ENCODE measurements around the gene MYOZ3. TPM values are rescaled to one million over a fixed set of nuclear protein-coding genes. Genes with fewer than 3 reads are reported as not detected.

Gene MYOZ3
- polyA plus RNA-seq, 1 of the 3 experiments (the other 2 are of a cell fraction) = 0.26 TPM

GRCh38 chr5:150631326-150631701 lies 29.7 kb upstream of the MYOZ3 start:
- H3K4me3 ChIP-seq (ENCODE audit: low read depth in 2 of 2, low read length in 1 of 2) = no peak overlapping the region
- DNase-seq = no peak
- H3K27me3 ChIP-seq (ENCODE audit: insufficient read depth) = no peaks in the 10 kb centered on the region
- no peaks in the 10 kb centered on the region for H3K79me2 ChIP-seq (ENCODE audit: insufficient read depth)
- H4K20me1 ChIP-seq (ENCODE audit: insufficient read depth) = no peaks in the 10 kb centered on the region
- peak overlapping the region in 1 of 2 experiments; percentile 17; a peak in 1 of 4 replicates for H3K27ac ChIP-seq (ENCODE audit: low read depth in 2 of 2, low read length in 1 of 2)
- peaks cover 6 to 41% of the 10 kb centered on the region in 2 experiments; a peak in 3 of 4 replicates for H3K4me1 ChIP-seq (ENCODE audit: control insufficient read depth in 1 of 2, insufficient read depth in 2 of 2, low read depth in 1 of 2, low read length in 1 of 2)
- no peak overlapping the region for H3K9ac ChIP-seq
- no peaks in the 10 kb centered on the region for H3K9me2 ChIP-seq
- H3K4me2 ChIP-seq = no peak overlapping the region
- ChIA-PET CTCF (interaction anchor here (0.6 to 1.7 kb wide), 5 partner anchors 10 to 71 kb away, joined by 3 to 9 read pairs (median 4); partner anchors contain the start of gene SYNPO), POLR2A (interaction anchor here (1.0 to 1.4 kb wide), 2 partner anchors 12 to 22 kb away, joined by 3 to 5 read pairs; no protein-coding TSS in a partner anchor)
- no peak for TF ChIP-seq GABPA (IDR thresholded peaks at IDR 0.05; ENCODE audit: low read depth)
- no peak for TF ChIP-seq ZBTB33 (IDR thresholded peaks at IDR 0.05; ENCODE audit: borderline replicate concordance, low read depth)
- TF ChIP-seq GATA2 (CRISPR knock-in tag; IDR thresholded peaks at IDR 0.05) = no peak
- TF ChIP-seq RFX5 (IDR thresholded peaks at IDR 0.05; ENCODE audit: low read length) = no peak
- TF ChIP-seq EP300 (IDR thresholded peaks at IDR 0.05; ENCODE audit: borderline replicate concordance in 1 of 2, low read depth in 1 of 2, low read length in 1 of 2) = no peak
- TF ChIP-seq CTCF (IDR thresholded peaks at IDR 0.05) = no peak
- TF ChIP-seq MEF2A (IDR thresholded peaks at IDR 0.05; ENCODE audit: borderline replicate concordance, low read depth) = no peak
- no peak for TF ChIP-seq FOSL2 (IDR thresholded peaks at IDR 0.05; ENCODE audit: borderline replicate concordance, low read depth)
- no peak for TF ChIP-seq FOXM1 (IDR thresholded peaks at IDR 0.05; ENCODE audit: low read depth)
- H3K9me3 ChIP-seq = no peaks in the 10 kb centered on the region
- peaks cover 6% of the 10 kb centered on the region for H3F3A ChIP-seq (replicated peaks; ENCODE audit: insufficient read depth)
- WGBS (ENCODE audit: low lambda C conversion rate) = 98% methylated on average over 6 of the region's 6 CpGs
- no peak overlapping the region for H2AFZ ChIP-seq (ENCODE audit: low read depth)
- no peaks in the 10 kb centered on the region for H3K36me3 ChIP-seq (replicated peaks in 1 of 2; ENCODE audit: control insufficient read depth in 1 of 2, insufficient read depth in 2 of 2, low read length in 1 of 2)

- no peaks in the 10 kb centered on the region for H3K9me3 ChIP-seq
- ChIA-PET CTCF (interaction anchor here (1.3 to 1.7 kb wide), 4 partner anchors 9 to 70 kb away, joined by 4 to 9 read pairs (median 5); partner anchors contain the start of gene SYNPO), POLR2A (no interaction called here)
- WGBS (ENCODE audit: low lambda C conversion rate) = 61% methylated on average over 10 of the region's 10 CpGs
- H3K79me2 ChIP-seq (ENCODE audit: insufficient read depth) = no peaks in the 10 kb centered on the region
- DNase-seq = no peak
- no peaks in the 10 kb centered on the region for H3K27me3 ChIP-seq (ENCODE audit: insufficient read depth)
- H3K27ac ChIP-seq (ENCODE audit: low read depth in 2 of 2, low read length in 1 of 2) = no peak overlapping the region
- H3K9ac ChIP-seq = no peak overlapping the region
- peaks cover 19 to 43% of the 10 kb centered on the region in 2 experiments for H3K4me1 ChIP-seq (ENCODE audit: control insufficient read depth in 1 of 2, insufficient read depth in 2 of 2, low read depth in 1 of 2, low read length in 1 of 2)
- peaks cover 15% of the 10 kb centered on the region for H3F3A ChIP-seq (replicated peaks; ENCODE audit: insufficient read depth)
- H3K9me2 ChIP-seq = no peaks in the 10 kb centered on the region
- no peak overlapping the region for H3K4me3 ChIP-seq (ENCODE audit: low read depth in 2 of 2, low read length in 1 of 2)
- H3K36me3 ChIP-seq (replicated peaks in 1 of 2; ENCODE audit: control insufficient read depth in 1 of 2, insufficient read depth in 2 of 2, low read length in 1 of 2) = no peaks in the 10 kb centered on the region
- H4K20me1 ChIP-seq (ENCODE audit: insufficient read depth) = no peaks in the 10 kb centered on the region
- H2AFZ ChIP-seq (ENCODE audit: low read depth) = no peak overlapping the region
- H3K4me2 ChIP-seq = no peak overlapping the region
- no peak for TF ChIP-seq PBX3 (IDR thresholded peaks at IDR 0.05)
- no peak for TF ChIP-seq RXRA (IDR thresholded peaks at IDR 0.05; ENCODE audit: borderline replicate concordance, low read depth)
- no peak for TF ChIP-seq EP300 (IDR thresholded peaks at IDR 0.05; ENCODE audit: borderline replicate concordance in 1 of 2, low read depth in 1 of 2, low read length in 1 of 2)
- TF ChIP-seq GATA2 (CRISPR knock-in tag; IDR thresholded peaks at IDR 0.05) = no peak
- no peak for TF ChIP-seq IRF3 (IDR thresholded peaks at IDR 0.05; ENCODE audit: low read depth, low read length)
- no peak for TF ChIP-seq ELF1 (IDR thresholded peaks at IDR 0.05)
- no peak for TF ChIP-seq FOXM1 (IDR thresholded peaks at IDR 0.05; ENCODE audit: low read depth)
- no peak for TF ChIP-seq NRF1 (IDR thresholded peaks at IDR 0.05; ENCODE audit: low read depth, low read length)
- TF ChIP-seq CHD2 (IDR thresholded peaks at IDR 0.05; ENCODE audit: low read length, partially characterized antibody) = no peak
- no peak for TF ChIP-seq MAX (IDR thresholded peaks at IDR 0.05; ENCODE audit: low read depth)
- TF ChIP-seq NFIC (IDR thresholded peaks at IDR 0.05; ENCODE audit: borderline replicate concordance) = no peak
- TF ChIP-seq TCF12 (IDR thresholded peaks at IDR 0.05) = no peak
- TF ChIP-seq GABPA (IDR thresholded peaks at IDR 0.05; ENCODE audit: low read depth) = no peak
- TF ChIP-seq EZH2phosphoT487 (IDR thresholded peaks at IDR 0.05; ENCODE audit: borderline replicate concordance, low read depth) = no peak
These were observed 28.5 kb upstream of the MYOZ3 start for GRCh38 chr5:150632305-150633160.
